ENCODE measurements around the gene ENC1. TPM values are rescaled to one million over a fixed set of nuclear protein-coding genes. Genes with fewer than 3 reads are reported as not detected.

The ENC1 gene
- total RNA-seq, 1 experiment from 2014 or later: 7.9 TPM

DNA sequence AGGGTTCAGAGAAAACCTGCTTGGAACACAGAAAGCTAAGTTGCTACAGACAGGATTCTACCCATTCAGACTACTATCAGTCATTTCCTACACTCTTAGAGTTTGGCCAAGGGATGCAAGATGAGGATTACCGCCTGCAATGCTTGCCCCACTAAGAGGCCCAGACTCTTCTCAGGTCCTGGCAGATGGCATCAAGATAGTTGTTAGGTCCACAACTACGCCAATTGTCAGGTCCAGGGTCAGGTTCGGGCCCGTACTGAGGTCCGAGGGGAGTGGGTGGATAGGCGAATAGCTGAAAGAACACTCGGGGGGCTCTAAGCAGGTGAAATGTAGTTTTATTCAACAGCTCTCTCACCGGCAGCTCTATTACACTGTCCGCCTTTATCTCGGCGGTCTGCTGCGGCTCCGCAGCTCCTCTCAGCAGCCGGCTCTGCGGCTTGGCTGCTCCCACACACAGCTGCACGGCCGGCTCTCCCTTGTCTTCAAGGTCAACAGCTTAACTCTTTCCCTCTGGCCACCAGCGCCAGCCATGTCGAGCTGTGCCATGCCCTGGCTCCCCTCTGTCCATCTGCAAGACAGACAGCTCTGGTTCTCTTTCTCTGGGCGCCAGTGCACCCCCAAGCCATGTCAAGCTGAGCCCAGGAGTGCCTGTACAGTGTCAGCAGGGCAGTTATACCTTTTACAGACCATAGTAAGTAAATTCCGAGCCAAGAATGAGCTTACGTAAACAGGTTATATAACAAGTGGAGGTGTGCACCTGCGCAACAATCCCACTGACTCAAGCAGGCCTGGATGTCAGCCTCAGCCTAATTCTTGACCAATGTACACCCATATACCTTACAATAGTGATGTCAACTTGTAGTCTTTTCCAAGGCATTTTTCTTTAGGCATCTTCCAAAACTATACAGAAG is 24.0 kb downstream of the ENC1 start:
- ChIA-PET CTCF (no interaction called here), POLR2A (ENCODE audit: low non-redundant PET) (no interaction called here)

DNA sequence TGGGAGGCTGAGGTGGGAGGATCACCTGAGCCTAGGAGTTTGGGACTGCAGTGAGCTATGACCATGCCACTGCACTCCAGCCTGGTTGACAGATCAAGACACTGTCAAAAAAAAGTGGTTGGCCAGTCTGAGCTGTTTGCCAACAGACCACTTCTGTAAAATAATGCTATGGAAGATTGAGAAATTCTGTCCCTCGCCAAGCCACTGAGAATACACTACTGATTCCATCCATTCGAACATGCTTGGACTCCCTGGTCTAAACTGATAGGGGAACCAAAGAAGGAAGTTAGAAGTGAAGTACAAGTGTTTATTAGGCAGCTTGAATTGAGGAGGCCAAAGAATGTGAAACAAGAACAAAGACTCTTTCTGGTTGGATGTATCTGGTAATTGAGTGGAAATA is 27.2 kb downstream of the ENC1 start:
- CTCF ChIA-PET: no interaction called here
- no peak for DNase-seq (ENCODE audit: low spot score)
- Histone ChIP-seq H3K9me3 (ENCODE audit: low read depth, low read length, poor library complexity, severe bottlenecking) (no peaks in the 10 kb centered on the region), H3K27ac (ENCODE audit: low read depth, low read length, poor library complexity, severe bottlenecking) (no peak overlapping the region), H3K4me3 (ENCODE audit: low read depth, low read length, poor library complexity, severe bottlenecking) (no peak overlapping the region), H3K27me3 (replicated peaks; ENCODE audit: insufficient read depth, low read depth, low read length, poor library complexity) (no peaks in the 10 kb centered on the region), H3K36me3 (ENCODE audit: insufficient read depth, low read length, poor library complexity, severe bottlenecking) (no peaks in the 10 kb centered on the region), H3K4me1 (ENCODE audit: insufficient read depth, low read length, poor library complexity, severe bottlenecking) (no peaks in the 10 kb centered on the region)
- intact Hi-C loops (cut with micrococcal nuclease; ENCODE audit: unreplicated experiment): no loop called here
- no TSS peak for BruUV-seq (replicated peaks)
- no peak for TF ChIP-seq EZH2 (IDR thresholded peaks at IDR 0.05; ENCODE audit: borderline replicate concordance, low read depth, low read length, poor library complexity, severe bottlenecking)
- TF ChIP-seq, protein P1, sequence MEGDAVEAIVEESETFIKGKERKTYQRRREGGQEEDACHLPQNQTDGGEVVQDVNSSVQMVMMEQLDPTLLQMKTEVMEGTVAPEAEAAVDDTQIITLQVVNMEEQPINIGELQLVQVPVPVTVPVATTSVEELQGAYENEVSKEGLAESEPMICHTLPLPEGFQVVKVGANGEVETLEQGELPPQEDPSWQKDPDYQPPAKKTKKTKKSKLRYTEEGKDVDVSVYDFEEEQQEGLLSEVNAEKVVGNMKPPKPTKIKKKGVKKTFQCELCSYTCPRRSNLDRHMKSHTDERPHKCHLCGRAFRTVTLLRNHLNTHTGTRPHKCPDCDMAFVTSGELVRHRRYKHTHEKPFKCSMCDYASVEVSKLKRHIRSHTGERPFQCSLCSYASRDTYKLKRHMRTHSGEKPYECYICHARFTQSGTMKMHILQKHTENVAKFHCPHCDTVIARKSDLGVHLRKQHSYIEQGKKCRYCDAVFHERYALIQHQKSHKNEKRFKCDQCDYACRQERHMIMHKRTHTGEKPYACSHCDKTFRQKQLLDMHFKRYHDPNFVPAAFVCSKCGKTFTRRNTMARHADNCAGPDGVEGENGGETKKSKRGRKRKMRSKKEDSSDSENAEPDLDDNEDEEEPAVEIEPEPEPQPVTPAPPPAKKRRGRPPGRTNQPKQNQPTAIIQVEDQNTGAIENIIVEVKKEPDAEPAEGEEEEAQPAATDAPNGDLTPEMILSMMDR (conservative IDR thresholded peaks at IDR 0.05; ENCODE audit: low read depth, low read length): no peak
- POLR2A ChIA-PET (ENCODE audit: low non-redundant PET): no interaction called here

More for the DNA sequence above, 24.0 kb downstream of the ENC1 start:
- intact Hi-C loops (cut with micrococcal nuclease; ENCODE audit: unreplicated experiment): no loop called here
- BruUV-seq (replicated peaks): no TSS peak
- TF ChIP-seq EZH2 (IDR thresholded peaks at IDR 0.05; ENCODE audit: borderline replicate concordance, low read depth, low read length, poor library complexity, severe bottlenecking): no peak
- TF ChIP-seq, protein P1 (conservative IDR thresholded peaks at IDR 0.05; ENCODE audit: low read depth, low read length): no peak
- Histone ChIP-seq H3K4me1 (ENCODE audit: insufficient read depth, low read length, poor library complexity, severe bottlenecking) (no peaks in the 10 kb centered on the region), H3K4me3 (ENCODE audit: low read depth, low read length, poor library complexity, severe bottlenecking) (no peak overlapping the region), H3K36me3 (ENCODE audit: insufficient read depth, low read length, poor library complexity, severe bottlenecking) (no peaks in the 10 kb centered on the region), H3K9me3 (ENCODE audit: low read depth, low read length, poor library complexity, severe bottlenecking) (no peaks in the 10 kb centered on the region), H3K27ac (ENCODE audit: low read depth, low read length, poor library complexity, severe bottlenecking) (no peak overlapping the region), H3K27me3 (replicated peaks; ENCODE audit: insufficient read depth, low read depth, low read length, poor library complexity) (no peaks in the 10 kb centered on the region)
- no peak for DNase-seq (ENCODE audit: low spot score)

DNA sequence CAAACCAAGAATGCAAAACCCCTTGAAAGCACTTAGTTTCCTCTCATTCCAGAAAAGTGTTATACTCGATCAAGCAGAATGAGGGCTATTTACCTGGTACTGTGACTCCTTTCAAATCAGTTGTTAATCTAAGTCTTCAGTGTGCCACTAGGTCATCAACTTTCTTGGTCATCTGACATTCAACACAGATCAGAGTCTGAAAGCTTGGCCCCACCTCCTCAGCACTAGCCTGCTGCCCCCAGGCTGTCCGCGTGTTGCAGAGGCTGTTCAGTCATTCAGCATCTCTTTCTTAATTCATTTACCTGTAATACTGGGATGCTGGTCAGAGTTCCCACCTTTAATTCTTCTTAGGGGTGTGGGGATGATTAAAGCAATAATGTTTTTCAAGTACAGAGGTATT is 28.5 kb downstream of the ENC1 start:
- no peak for DNase-seq (ENCODE audit: low spot score)
- no peaks in the 10 kb centered on the region for H3K9me3 ChIP-seq (ENCODE audit: low read depth, low read length, poor library complexity, severe bottlenecking)
- no peaks in the 10 kb centered on the region for H3K4me1 ChIP-seq (ENCODE audit: insufficient read depth, low read length, poor library complexity, severe bottlenecking)
- H3K27ac ChIP-seq (ENCODE audit: low read depth, low read length, poor library complexity, severe bottlenecking): no peak overlapping the region
- H3K27me3 ChIP-seq (replicated peaks; ENCODE audit: insufficient read depth, low read depth, low read length, poor library complexity): no peaks in the 10 kb centered on the region
- intact Hi-C loops (cut with micrococcal nuclease; ENCODE audit: unreplicated experiment): no loop called here
- ChIA-PET CTCF (no interaction called here), POLR2A (ENCODE audit: low non-redundant PET) (no interaction called here)
- no peak for TF ChIP-seq EZH2 (IDR thresholded peaks at IDR 0.05; ENCODE audit: borderline replicate concordance, low read depth, low read length, poor library complexity, severe bottlenecking)
- TF ChIP-seq, protein P1 (conservative IDR thresholded peaks at IDR 0.05; ENCODE audit: low read depth, low read length): no peak
- BruUV-seq (replicated peaks): no TSS peak
- H3K4me3 ChIP-seq (ENCODE audit: low read depth, low read length, poor library complexity, severe bottlenecking): no peak overlapping the region
- no peaks in the 10 kb centered on the region for H3K36me3 ChIP-seq (ENCODE audit: insufficient read depth, low read length, poor library complexity, severe bottlenecking)
